H1 (cell line): ENCODE data around the gene EPHA6. TPM values are rescaled to one million over a fixed set of nuclear protein-coding genes. Genes with fewer than 3 reads are reported as not detected.

Source experiments
- CTCF ChIA-PET: fragments of 300-600 bp; sonication (Branson Sonifier 250); formaldehyde crosslinking; loops from one replicate; lab custom pipeline; 2021; ENCODE audit not compliant: partially characterized antibody; lab: Charles Lee
- POLR2A ChIA-PET: fragments of 300-600 bp; sonication (Branson Sonifier 250); formaldehyde crosslinking; loops from one replicate; lab custom pipeline; 2021; ENCODE audit warnings: inconsistent platforms; ENCODE audit not compliant: partially characterized antibody; lab: Charles Lee
- DNase-seq, 2 experiments: peaks; one replicate each; pipeline versions ENCODE4 v3.0.0 to v3.0.0-alpha.2; 2010 to 2022; ENCODE audit warnings: low spot score in 2 of 2, low read depth in 1 of 2, mixed read lengths in 1 of 2
- FAIRE-seq: peaks from 2 replicates; lab custom pipeline; 2011; peaks lifted over from hg19 to GRCh38; lab: Jason Lieb, UNC
- H2AFZ ChIP-seq: 2 replicates; pipeline ENCODE4 v1.8.1; 2012; ENCODE audit warnings: low read length, inconsistent platforms
- H2AK5ac ChIP-seq: 2 replicates; pipeline ENCODE4 v1.6.1; 2013; ENCODE audit warnings: low read depth, low read length
- H2BK120ac ChIP-seq: replicated peaks from 2 replicates; pipeline ENCODE3; 2013; ENCODE audit warnings: low read depth, low read length, inconsistent platforms
- H2BK12ac ChIP-seq: 2 replicates; pipeline ENCODE4 v1.6.1; 2013; ENCODE audit warnings: low read depth, low read length
- H2BK15ac ChIP-seq: 2 replicates; pipeline ENCODE4 v1.6.1; 2013; ENCODE audit warnings: low read length
- H2BK20ac ChIP-seq: 2 replicates; pipeline ENCODE4 v1.6.1; 2013; ENCODE audit warnings: low read length
- H2BK5ac ChIP-seq: 2 replicates; pipeline ENCODE4 v1.6.1; 2013; ENCODE audit warnings: low read depth, low read length
- H3K14ac ChIP-seq: 2 replicates; pipeline ENCODE4 v1.6.1; 2013; ENCODE audit warnings: inconsistent platforms; ENCODE audit not compliant: insufficient read length
- H3K18ac ChIP-seq: 2 replicates; pipeline ENCODE4 v1.6.1; 2013; ENCODE audit warnings: low read length; ENCODE audit errors: extremely low read depth
- H3K23ac ChIP-seq: 2 replicates; pipeline ENCODE4 v1.6.1; 2013; ENCODE audit warnings: inconsistent platforms; ENCODE audit not compliant: insufficient read length
- H3K23me2 ChIP-seq: 2 replicates; pipeline ENCODE4 v1.6.1; 2013; ENCODE audit warnings: low read depth, low read length
- H3K27ac ChIP-seq: 2 replicates; pipeline ENCODE4 v1.6.1; 2011; ENCODE audit warnings: low read depth, low read length, inconsistent platforms
- H3K27me3 ChIP-seq, 4 experiments: replicated peaks in 1 of 4; 1 replicate in 1 of 4; 2 replicates in 3 of 4; pipeline versions ENCODE4 v1.6.1 to v1.8.1; 2011 to 2013; ENCODE audit warnings: low read length in 3 of 4, mild to moderate bottlenecking in 3 of 4, inconsistent platforms in 2 of 4, mixed read lengths in 2 of 4, moderate library complexity in 1 of 4; ENCODE audit not compliant: control insufficient read depth in 3 of 4, insufficient read depth in 3 of 4; ENCODE audit errors: extremely low read depth in 1 of 4
- H3K36me3 ChIP-seq, 4 experiments: 2 replicates each; pipeline versions ENCODE4 v1.6.1 to v1.8.1; 2011 to 2013; ENCODE audit warnings: mild to moderate bottlenecking in 4 of 4, low read length in 3 of 4, moderate library complexity in 2 of 4, control low read depth in 1 of 4, inconsistent platforms in 1 of 4; ENCODE audit not compliant: insufficient read depth in 4 of 4, control insufficient read depth in 2 of 4
- H3K4ac ChIP-seq: replicated peaks from 2 replicates; pipeline ENCODE3; 2013; ENCODE audit warnings: low read length, low read depth, mixed read lengths, inconsistent platforms; ENCODE audit not compliant: insufficient read length
- H3K4me1 ChIP-seq, 4 experiments: replicated peaks in 1 of 4; 1 replicate in 1 of 4; 2 replicates in 3 of 4; pipeline versions ENCODE4 v1.6.1 to v1.8.1; 2011 to 2013; ENCODE audit warnings: low read length in 3 of 4, inconsistent platforms in 2 of 4, mixed read lengths in 1 of 4; ENCODE audit not compliant: insufficient read depth in 4 of 4, control insufficient read depth in 3 of 4
- H3K4me2 ChIP-seq, 2 experiments: 2 replicates each; pipeline versions ENCODE4 v1.6.1 to v1.8.1; 2011 to 2013; ENCODE audit warnings: low read depth in 2 of 2, low read length in 2 of 2, control low read depth in 1 of 2, inconsistent platforms in 1 of 2, mild to moderate bottlenecking in 1 of 2; ENCODE audit not compliant: insufficient read depth in 1 of 2
- H3K4me3 ChIP-seq, 4 experiments: fragments of 200-600, 300-600 bp in 1 of 4; sonication (generic), shearing (Covaris generic), sonication (Bioruptor Twin) in 1 of 4; 2 replicates each; pipeline versions ENCODE4 v1.5.1 to v1.8.1; 2011 to 2016; ENCODE audit warnings: low read length in 4 of 4, low read depth in 3 of 4, control low read depth in 2 of 4, inconsistent platforms in 2 of 4, mild to moderate bottlenecking in 2 of 4, mixed read lengths in 1 of 4, moderate library complexity in 1 of 4; ENCODE audit not compliant: insufficient read depth in 2 of 4; ENCODE audit errors: extremely low read depth in 1 of 4
- H3K56ac ChIP-seq: replicated peaks from 2 replicates; pipeline ENCODE3; 2013; ENCODE audit warnings: low read depth, mild to moderate bottlenecking, mixed read lengths, low read length, inconsistent platforms; ENCODE audit not compliant: insufficient read length
- H3K79me1 ChIP-seq: 2 replicates; pipeline ENCODE4 v1.6.1; 2013; ENCODE audit warnings: low read depth, low read length, control low read depth
- H3K79me2 ChIP-seq, 2 experiments: 2 replicates each; pipeline versions ENCODE4 v1.6.1 to v1.8.1; 2012 to 2013; ENCODE audit warnings: low read length in 2 of 2, mild to moderate bottlenecking in 2 of 2, inconsistent platforms in 1 of 2; ENCODE audit not compliant: insufficient read depth in 2 of 2, control insufficient read depth in 1 of 2
- H3K9ac ChIP-seq, 4 experiments: replicated peaks in 1 of 4; 1 replicate in 1 of 4; 2 replicates in 3 of 4; pipeline versions ENCODE4 v1.6.1 to v1.8.1; 2011 to 2013; ENCODE audit warnings: low read depth in 3 of 4, low read length in 3 of 4, control low read depth in 2 of 4, mild to moderate bottlenecking in 2 of 4, moderate library complexity in 2 of 4, inconsistent platforms in 1 of 4; ENCODE audit errors: extremely low read depth in 1 of 4
- H3K9me3 ChIP-seq, 2 experiments: 2 replicates each; pipeline versions ENCODE4 v1.6.1 to v1.8.1; 2012 to 2013; ENCODE audit warnings: mild to moderate bottlenecking in 2 of 2, moderate library complexity in 2 of 2, control low read depth in 1 of 2, inconsistent platforms in 1 of 2, low read depth in 1 of 2, low read length in 1 of 2, mixed read lengths in 1 of 2; ENCODE audit not compliant: insufficient read depth in 2 of 2
- H4K20me1 ChIP-seq, 2 experiments: replicated peaks in 1 of 2; 2 replicates each; pipeline versions ENCODE3 to v1.8.1; 2011 to 2013; ENCODE audit warnings: inconsistent platforms in 2 of 2, low read length in 2 of 2, mild to moderate bottlenecking in 1 of 2; ENCODE audit not compliant: insufficient read depth in 2 of 2, control insufficient read depth in 1 of 2
- H4K5ac ChIP-seq: 2 replicates; pipeline ENCODE4 v1.6.1; 2013; ENCODE audit warnings: low read length, low read depth, mixed read lengths, inconsistent platforms; ENCODE audit not compliant: insufficient read length
- H4K8ac ChIP-seq: 2 replicates; pipeline ENCODE4 v1.8.0; 2013; ENCODE audit warnings: mild to moderate bottlenecking, moderate library complexity, low read length, inconsistent platforms; ENCODE audit not compliant: insufficient read depth; ENCODE audit errors: extremely low read depth
- H4K91ac ChIP-seq: replicated peaks from 2 replicates; pipeline ENCODE3; 2013; ENCODE audit warnings: low read length, mixed read lengths, inconsistent platforms; ENCODE audit not compliant: insufficient read length
- NANOG ChIP-seq: IDR thresholded peaks from 2 replicates; pipeline ENCODE4 v1.6.1; 2011; ENCODE audit warnings: low read length, low read depth, mild to moderate bottlenecking, inconsistent platforms; ENCODE audit not compliant: insufficient read depth, poor library complexity, severe bottlenecking
- WGBS, 2 experiments: shearing (Covaris generic) in 1 of 2; methylation state at CpG; one replicate each; pipeline versions ENCODE4 v1.1.6 to v1.1.7; 2013 to 2015; ENCODE audit warnings: low lambda C conversion rate in 2 of 2, mixed read lengths in 2 of 2, inconsistent platforms in 1 of 2, low coverage in 1 of 2, missing lambda C conversion rate in 1 of 2; ENCODE audit not compliant: insufficient replicate concordance in 2 of 2, insufficient coverage in 1 of 2, insufficient read length in 1 of 2; ENCODE audit errors: extremely low coverage in 1 of 2, missing lambda C conversion rate in 1 of 2; 5-methylcytosine and 5-hydroxymethylcytosine counted together
- polyA plus RNA-seq, 7 experiments: library from polyadenylated mRNA; depleted of rRNA in 3 of 7; stranded (reverse) in 5 of 7; unstranded in 2 of 7; fragments of >200 nt in 5 of 7; fragments of 200-250 nt in 2 of 7; gene quantifications; 1 replicate in 5 of 7; 2 replicates in 1 of 7; 4 replicates in 1 of 7; pipeline versions ENCODE4 v1.2.1 to v1.2.3, GENCODE V29; 2011 to 2013; ENCODE audit warnings: missing spikeins in 2 of 7, mixed read lengths in 2 of 7
- total RNA-seq: library from RNA; stranded (reverse); fragmentation: NEBNext Ultra II Directional; extraction: Animal tissue kit (Norgen Biotek cat#: 25700); gene quantifications from 2 replicates; pipeline ENCODE4 v1.2.1, GENCODE V29; 2021

Gene EPHA6
- total and polyA plus RNA-seq, 2 of the 8 experiments (the other 6 are each of a cell fraction or from before 2014, with no cell fraction given): 0.83 to 3.2 TPM

GRCh38 chr3:97391167-97391566 lies 576.8 kb downstream of the EPHA6 start:
- no peak overlapping the region for H3K4ac ChIP-seq
- CTCF ChIA-PET: no interaction called here
- WGBS, 2 experiments: 95% methylated on average over 3 of the region's 3 CpGs; no CpG with 5 or more reads in 1 of the 2 experiments

More at GRCh38 chr3:97391167-97391566, 576.8 kb downstream of the EPHA6 start:
- Histone ChIP-seq H4K91ac (no peak overlapping the region), H2BK15ac (no peak overlapping the region), H4K20me1 (no peaks in the 10 kb centered on the region), H4K5ac (no peak overlapping the region), H3K9ac (no peak overlapping the region), H2BK5ac (no peak overlapping the region), H2AFZ (no peak overlapping the region), H2BK120ac (no peak overlapping the region), H2BK12ac (no peak overlapping the region), H3K23me2 (no peaks in the 10 kb centered on the region), H2BK20ac (no peak overlapping the region), H3K9me3 (peaks cover 11 to 17% of the 10 kb centered on the region in 2 experiments), H2AK5ac (no peak overlapping the region), H3K27me3 (no peaks in the 10 kb centered on the region), H3K36me3 (no peaks in the 10 kb centered on the region), H3K56ac (no peak overlapping the region), H3K14ac (no peak overlapping the region), H4K8ac (no peak overlapping the region), H3K79me2 (no peaks in the 10 kb centered on the region), H3K4me1 (peaks cover 0 to 3% (median 0%) of the 10 kb centered on the region in 4 experiments; a peak in 1 of 7 replicates), H3K79me1 (no peaks in the 10 kb centered on the region), H3K4me3 (no peak overlapping the region), H3K23ac (no peak overlapping the region), H3K4me2 (no peak overlapping the region), H3K27ac (no peak overlapping the region), H3K18ac (no peak overlapping the region)
- TF ChIP-seq NANOG: no peak
- POLR2A ChIA-PET: no interaction called here
- FAIRE-seq: no peak
- no peak for DNase-seq
